Purkinje cell (primary cell): ENCODE measurements around the gene HMX2. TPM values are rescaled to one million over a fixed set of nuclear protein-coding genes. Genes with fewer than 3 reads are reported as not detected.

Source experiments
- polyA plus RNA-seq: library from polyadenylated mRNA; unstranded; fragments of >200 nt; fragmentation: Nextera tagmentation; gene quantifications from 2 replicates; pipeline ENCODE4 v1.2.1, GENCODE V29; 2014

The HMX2 gene
- not detected in 2 replicates for polyA plus RNA-seq

GRCh38 chr10:123147635-123148413 is at the start of gene HMX2:
Gene HMX2, plus strand, starts transcription at chr10:123148136. Its CDS starts 243 bp downstream, at chr10:123148379.

GRCh38 chr10:123135415-123136141 is 12.4 kb upstream of the HMX2 start, which contains the start of gene HMX3:
Gene HMX3, plus strand, starts transcription at chr10:123135970. Its CDS starts 81 bp downstream, at chr10:123136051.

GRCh38 chr10:123154092-123154710 is 6.3 kb downstream of the HMX2 start, which contains the start of gene BUB3:
Gene BUB3, plus strand, starts transcription at chr10:123154402. Its CDS starts 516 bp downstream, at chr10:123154918.

Other genes with a start within 250 kb of the HMX2 start
- not detected in 2 replicates for gene FAM24A, start 237.5 kb upstream of the HMX2 start, polyA plus RNA-seq
- gene C10orf88, start 193.9 kb upstream of the HMX2 start, polyA plus RNA-seq, result 21.1 and 40.9 TPM in 2 replicates
- 54.8 and 71.3 TPM in 2 replicates for gene PSTK, start 167.7 kb upstream of the HMX2 start, polyA plus RNA-seq
- 11.2 and 13.7 TPM in 2 replicates for gene IKZF5, start 139.3 kb upstream of the HMX2 start, polyA plus RNA-seq
- gene ACADSB, start 139.1 kb upstream of the HMX2 start, polyA plus RNA-seq, result 19.3 and 25.1 TPM in 2 replicates
- gene HMX3, start 12.2 kb upstream of the HMX2 start, polyA plus RNA-seq, result not detected in 2 replicates
- 90.3 and 108 TPM in 2 replicates for gene BUB3, start 6.3 kb downstream of the HMX2 start, polyA plus RNA-seq